ENCODE results near the gene PI4KB. TPM values are rescaled to one million over a fixed set of nuclear protein-coding genes. Genes with fewer than 3 reads are reported as not detected.

The PI4KB gene
- total RNA-seq, 2 experiments from 2014 or later: 54.7 to 62.9 TPM

GRCh38 chr1:151259351-151259750 lies 67.9 kb downstream of the PI4KB start:
- H3K36me3 Mint-ChIP-seq: peaks cover 17% of the 10 kb centered on the region

GRCh38 chr1:151255381-151255780 lies 71.8 kb downstream of the PI4KB start:
- Mint-ChIP-seq H3K4me3 (peak overlapping the region; percentile 92), H3K27ac (peak overlapping the region; percentile 81), H3K4me1 (ENCODE audit: low read depth) (peaks cover 25% of the 10 kb centered on the region), H3K27me3 (peaks cover 2% of the 10 kb centered on the region), H3K9me3 (no peaks in the 10 kb centered on the region), H3K36me3 (peaks cover 6% of the 10 kb centered on the region)
- CTCF ChIA-PET: interaction anchor here (1.0 to 1.7 kb wide), 3 partner anchors 55 to 155 kb away, joined by 3 to 9 read pairs (median 3); no protein-coding TSS in a partner anchor
- DNase-seq: peak; percentile 18
- POLR2A ChIA-PET: interaction anchor here (0.9 to 2.0 kb wide), 8 partner anchors 13 to 96 kb away, joined by 3 to 10 read pairs (median 5); partner anchors contain the start of genes PIP5K1A, VPS72 and ZNF687
- intact Hi-C loops (cut with micrococcal nuclease): loop anchor here (2.0 kb wide), 1 partner anchor 91 kb away; the partner anchor contains the start of gene LYSMD1

More at GRCh38 chr1:151259351-151259750, 67.9 kb downstream of the PI4KB start:
- Mint-ChIP-seq H3K27me3 (peaks cover 2% of the 10 kb centered on the region), H3K4me1 (ENCODE audit: low read depth) (peaks cover 25% of the 10 kb centered on the region), H3K27ac (no peak overlapping the region), H3K9me3 (no peaks in the 10 kb centered on the region), H3K4me3 (no peak overlapping the region)
- DNase-seq: no peak
- CTCF ChIA-PET: interaction anchor here (0.6 to 0.8 kb wide), 2 partner anchors 10 to 103 kb away, joined by 3 read pairs; partner anchors contain the start of gene TNFAIP8L2
- intact Hi-C loops (cut with micrococcal nuclease): no loop called here
- POLR2A ChIA-PET: no interaction called here

GRCh38 chr1:151254217-151255213 lies 72.7 kb downstream of the PI4KB start, which contains the start of gene PSMD4:
Gene PSMD4, plus strand, starts transcription at chr1:151254734. Its CDS starts 49 bp downstream, at chr1:151254783.
- POLR2A ChIA-PET: interaction anchor here (0.7 to 2.0 kb wide), 14 partner anchors 14 to 456 kb away, joined by 3 to 10 read pairs (median 4); partner anchors contain the start of genes PIP5K1A, TNFAIP8L2, VPS72 and ZNF687
- intact Hi-C loops (cut with micrococcal nuclease): loop anchor here (1.0 to 2.0 kb wide), 4 partner anchors 23 to 90 kb away; partner anchors contain the start of genes LYSMD1 and PIP5K1A
- H3K27ac Mint-ChIP-seq: peak within 1 kb of the TSS; percentile 81
- H3K9me3 Mint-ChIP-seq: no peaks in the 10 kb centered on the region
- DNase-seq: peak; percentile 97
- H3K36me3 Mint-ChIP-seq: peaks cover 6% of the 10 kb centered on the region
- peaks cover 25% of the 10 kb centered on the region for H3K4me1 Mint-ChIP-seq (ENCODE audit: low read depth)
- peak within 1 kb of the TSS; percentile 92 for H3K4me3 Mint-ChIP-seq
- CTCF ChIA-PET: interaction anchor here (0.6 to 2.0 kb wide), 7 partner anchors 47 to 184 kb away, joined by 3 to 9 read pairs (median 4); partner anchors contain the start of genes GABPB2 and TNFAIP8L2
- H3K27me3 Mint-ChIP-seq: peaks cover 2% of the 10 kb centered on the region

GRCh38 chr1:151251656-151252470 lies 75.4 kb downstream of the PI4KB start:
- DNase-seq: peak; percentile 71
- Mint-ChIP-seq H3K27ac (no peak overlapping the region), H3K36me3 (peaks cover 19% of the 10 kb centered on the region), H3K9me3 (no peaks in the 10 kb centered on the region), H3K4me1 (ENCODE audit: low read depth) (peaks cover 10% of the 10 kb centered on the region), H3K4me3 (no peak overlapping the region), H3K27me3 (peaks cover 2% of the 10 kb centered on the region)
- intact Hi-C loops (cut with micrococcal nuclease): loop anchor here (1.0 kb wide), 1 partner anchor 56 kb away; no protein-coding TSS in a partner anchor
- POLR2A ChIA-PET: interaction anchor here (1.0 to 1.2 kb wide), 2 partner anchors 53 to 62 kb away, joined by 3 read pairs; partner anchors contain the start of gene VPS72
- CTCF ChIA-PET: interaction anchor here (0.6 to 2.2 kb wide), 46 partner anchors 8 to 337 kb away, joined by 3 to 32 read pairs (median 4); partner anchors contain the start of genes CGN, LYSMD1, PI4KB and PIP5K1A

GRCh38 chr1:151246786-151247185 lies 80.4 kb downstream of the PI4KB start:
- Mint-ChIP-seq H3K4me1 (ENCODE audit: low read depth) (no peaks in the 10 kb centered on the region), H3K9me3 (no peaks in the 10 kb centered on the region), H3K36me3 (peaks cover 51% of the 10 kb centered on the region), H3K4me3 (no peak overlapping the region), H3K27ac (no peak overlapping the region), H3K27me3 (no peaks in the 10 kb centered on the region)
- POLR2A ChIA-PET: interaction anchor here (0.6 kb wide), 1 partner anchor 57 kb away, joined by 3 read pairs; the partner anchor contains the start of gene VPS72
- no peak for DNase-seq
- intact Hi-C loops (cut with micrococcal nuclease): no loop called here
- CTCF ChIA-PET: interaction anchor here (0.7 to 1.3 kb wide), 2 partner anchors 146 to 147 kb away, joined by 3 read pairs; no protein-coding TSS in a partner anchor

- CTCF ChIA-PET: interaction anchor here (2.1 kb wide), 1 partner anchor 8 kb away, joined by 7 read pairs; no protein-coding TSS in a partner anchor
- intact Hi-C loops (cut with micrococcal nuclease): no loop called here
- Mint-ChIP-seq H3K27ac (no peak overlapping the region), H3K4me1 (ENCODE audit: low read depth) (no peaks in the 10 kb centered on the region), H3K36me3 (peaks cover 56% of the 10 kb centered on the region), H3K27me3 (no peaks in the 10 kb centered on the region), H3K9me3 (no peaks in the 10 kb centered on the region), H3K4me3 (no peak overlapping the region)
- no peak for DNase-seq
- POLR2A ChIA-PET: no interaction called here
Observed at GRCh38 chr1:151243683-151244216, 83.5 kb downstream of the PI4KB start.

GRCh38 chr1:151242442-151242841 lies 84.8 kb downstream of the PI4KB start:
- intact Hi-C loops (cut with micrococcal nuclease): no loop called here
- H3K27ac Mint-ChIP-seq: peak overlapping the region; percentile 20

More at GRCh38 chr1:151242442-151242841, 84.8 kb downstream of the PI4KB start:
- peaks cover 56% of the 10 kb centered on the region for H3K36me3 Mint-ChIP-seq
- ChIA-PET CTCF (interaction anchor here (2.1 kb wide), 1 partner anchor 10 kb away, joined by 7 read pairs; no protein-coding TSS in a partner anchor), POLR2A (no interaction called here)
- DNase-seq: no peak
- no peaks in the 10 kb centered on the region for H3K27me3 Mint-ChIP-seq
- no peak overlapping the region for H3K4me3 Mint-ChIP-seq
- H3K9me3 Mint-ChIP-seq: no peaks in the 10 kb centered on the region
- peaks cover 2% of the 10 kb centered on the region for H3K4me1 Mint-ChIP-seq (ENCODE audit: low read depth)

Other genes with a start within 250 kb of the PI4KB start
- 1 to 10 TPM; 1.9 to 2.5 TPM for gene SEMA6C, start 180.8 kb downstream of the PI4KB start, total RNA-seq
- 10 to 100 TPM; 24.2 to 26.7 TPM for gene TNFAIP8L2, start 170.8 kb downstream of the PI4KB start, total RNA-seq
- 1 to 10 TPM; 1.8 to 2.6 TPM for gene LYSMD1, start 161.5 kb downstream of the PI4KB start, total RNA-seq
- 10 to 100 TPM; 67.5 to 67.8 TPM for gene SCNM1, start 161.3 kb downstream of the PI4KB start, total RNA-seq
- gene TMOD4, start 151.4 kb downstream of the PI4KB start, total RNA-seq: 1 to 10 TPM; 1.7 to 2.7 TPM
- 10 to 100 TPM; 77.6 to 80.4 TPM for gene VPS72, start 137.2 kb downstream of the PI4KB start, total RNA-seq
- gene PIP5K1A, start 128.9 kb downstream of the PI4KB start, total RNA-seq: 10 to 100 TPM; 78.6 to 84.3 TPM
- gene PSMD4, start 72.7 kb downstream of the PI4KB start, total RNA-seq: 100 to 1,000 TPM; 212 to 227 TPM
- 10 to 100 TPM; 27.1 to 27.2 TPM for gene ZNF687, start 45.1 kb downstream of the PI4KB start, total RNA-seq
- 10 to 100 TPM; 64.7 to 68.7 TPM for gene RFX5, start 19.8 kb upstream of the PI4KB start, total RNA-seq
- gene SELENBP1, start 45.3 kb upstream of the PI4KB start, total RNA-seq: not detected
- gene PSMB4, start 72.2 kb upstream of the PI4KB start, total RNA-seq: 100 to 1,000 TPM; 352 to 355 TPM
- 10 to 100 TPM; 73.7 to 76.3 TPM for gene POGZ, start 132.1 kb upstream of the PI4KB start, total RNA-seq
- gene CGN, start 184.0 kb upstream of the PI4KB start, total RNA-seq: 1 to 10 TPM; 1.3 to 1.4 TPM
- 1 to 10 TPM; 3.0 to 4.1 TPM for gene TUFT1, start 212.9 kb upstream of the PI4KB start, total RNA-seq